HEK293 (cell line): ENCODE results near the gene MBNL2.
A peak's percentile ranks its signal among the peaks of the same experiment; 100 is the strongest.

Source experiments
- KLF8 ChIP-seq: fragments of 450-650 bp; formaldehyde crosslinking; IDR thresholded peaks from 2 replicates; pipeline ENCODE4 v1.5.1; 2016; ENCODE audit warnings: missing biosample characterization, missing genetic modification characterization
- MZF1 ChIP-seq: fragments of 450-650 bp; formaldehyde crosslinking; IDR thresholded peaks from 2 replicates; pipeline ENCODE4 v1.5.1; 2017; ENCODE audit warnings: missing biosample characterization, missing genetic modification characterization, borderline replicate concordance
- OVOL3 ChIP-seq: fragments of 450-650 bp; formaldehyde crosslinking; IDR thresholded peaks from 2 replicates; pipeline ENCODE4 v1.5.1; 2016; ENCODE audit warnings: missing biosample characterization, missing genetic modification characterization
- RBAK ChIP-seq: fragments of 450-650 bp; formaldehyde crosslinking; IDR thresholded peaks from 2 replicates; pipeline ENCODE4 v1.5.1; 2016; ENCODE audit warnings: missing biosample characterization, missing genetic modification characterization
- TRIM28 ChIP-seq: IDR thresholded peaks from 2 replicates; pipeline ENCODE4 v1.6.1; 2011; ENCODE audit warnings: low read length, control low read depth, borderline replicate concordance
- ZFP37 ChIP-seq: fragments of 450-650 bp; formaldehyde crosslinking; IDR thresholded peaks from 2 replicates; pipeline ENCODE4 v1.5.1; 2016; ENCODE audit warnings: missing biosample characterization, missing genetic modification characterization
- ZFP41 ChIP-seq: fragments of 450-650 bp; formaldehyde crosslinking; IDR thresholded peaks from 2 replicates; pipeline ENCODE4 v1.5.1; 2016; ENCODE audit warnings: missing biosample characterization, missing genetic modification characterization, borderline replicate concordance
- ZNF121 ChIP-seq: fragments of 450-650 bp; formaldehyde crosslinking; IDR thresholded peaks from 2 replicates; pipeline ENCODE4 v1.5.1; 2016; ENCODE audit warnings: missing biosample characterization, missing genetic modification characterization
- ZNF140 ChIP-seq: fragments of 450-650 bp; formaldehyde crosslinking; IDR thresholded peaks from 2 replicates; pipeline ENCODE4 v1.5.1; 2016; ENCODE audit warnings: missing biosample characterization, missing genetic modification characterization
- ZNF16 ChIP-seq: fragments of 450-650 bp; formaldehyde crosslinking; IDR thresholded peaks from 2 replicates; pipeline ENCODE4 v1.5.1; 2016; ENCODE audit warnings: low read depth, missing biosample characterization, missing genetic modification characterization
- ZNF169 ChIP-seq: fragments of 450-650 bp; formaldehyde crosslinking; IDR thresholded peaks from 2 replicates; pipeline ENCODE4 v1.5.1; 2016; ENCODE audit warnings: missing biosample characterization, missing genetic modification characterization
- ZNF223 ChIP-seq: fragments of 450-650 bp; formaldehyde crosslinking; IDR thresholded peaks from 2 replicates; pipeline ENCODE4 v1.5.1; 2016; ENCODE audit warnings: missing biosample characterization, missing genetic modification characterization
- ZNF324 ChIP-seq: fragments of 450-650 bp; formaldehyde crosslinking; IDR thresholded peaks from 2 replicates; pipeline ENCODE4 v1.5.1; 2016; ENCODE audit warnings: missing biosample characterization, missing genetic modification characterization
- ZNF366 ChIP-seq: fragments of 450-650 bp; formaldehyde crosslinking; conservative IDR thresholded peaks from 2 replicates; pipeline ENCODE4 v1.5.1; 2016; ENCODE audit warnings: missing biosample characterization, missing genetic modification characterization
- ZNF433 ChIP-seq: fragments of 450-650 bp; formaldehyde crosslinking; IDR thresholded peaks from 2 replicates; pipeline ENCODE4 v1.5.1; 2016; ENCODE audit warnings: missing biosample characterization, missing genetic modification characterization, low read depth
- ZNF529 ChIP-seq: fragments of 450-650 bp; formaldehyde crosslinking; IDR thresholded peaks from 2 replicates; pipeline ENCODE4 v1.5.1; 2017; ENCODE audit warnings: missing genetic modification characterization, missing biosample characterization; ENCODE audit not compliant: insufficient replicate concordance
- ZNF530 ChIP-seq: fragments of 450-650 bp; formaldehyde crosslinking; IDR thresholded peaks from 2 replicates; pipeline ENCODE4 v1.5.1; 2016; ENCODE audit warnings: low read depth, missing biosample characterization, missing genetic modification characterization
- ZNF544 ChIP-seq: fragments of 450-650 bp; formaldehyde crosslinking; IDR thresholded peaks from 2 replicates; pipeline ENCODE4 v1.5.0; 2017; ENCODE audit warnings: missing biosample characterization, missing genetic modification characterization
- ZNF600 ChIP-seq: fragments of 450-650 bp; formaldehyde crosslinking; IDR thresholded peaks from 2 replicates; pipeline ENCODE4 v1.5.1; 2016; ENCODE audit warnings: missing biosample characterization, missing genetic modification characterization
- ZNF610 ChIP-seq: fragments of 450-650 bp; formaldehyde crosslinking; IDR thresholded peaks from 2 replicates; pipeline ENCODE4 v1.5.1; 2016; ENCODE audit warnings: missing biosample characterization, missing genetic modification characterization, borderline replicate concordance
- ZNF664 ChIP-seq: fragments of 450-650 bp; formaldehyde crosslinking; IDR thresholded peaks from 2 replicates; pipeline ENCODE4 v1.5.1; 2016; ENCODE audit warnings: missing biosample characterization, missing genetic modification characterization
- ZNF677 ChIP-seq: fragments of 450-650 bp; IDR thresholded peaks from 2 replicates; pipeline ENCODE4 v1.5.0; 2018; ENCODE audit warnings: missing biosample characterization, mild to moderate bottlenecking, missing genetic modification characterization, moderate library complexity
- ZSCAN23 ChIP-seq: fragments of 450-650 bp; formaldehyde crosslinking; IDR thresholded peaks from 2 replicates; pipeline ENCODE4 v1.5.1; 2016; ENCODE audit warnings: missing biosample characterization, missing genetic modification characterization
- ZXDB ChIP-seq: fragments of 450-650 bp; formaldehyde crosslinking; IDR thresholded peaks from 2 replicates; pipeline ENCODE4 v1.5.1; 2016; ENCODE audit warnings: missing biosample characterization, missing genetic modification characterization
- TF ChIP-seq, protein P1 (sequence below): fragments of 450-650 bp; formaldehyde crosslinking; conservative IDR thresholded peaks from 2 replicates; pipeline ENCODE4 v1.5.1; 2016; ENCODE audit warnings: low read depth, missing biosample characterization, missing genetic modification characterization
- TF ChIP-seq, protein P2 (sequence below): fragments of 450-650 bp; formaldehyde crosslinking; IDR thresholded peaks from 2 replicates; pipeline ENCODE4 v1.5.1; 2017; ENCODE audit warnings: missing biosample characterization, missing genetic modification characterization
- TF ChIP-seq, protein P3 (sequence below): fragments of 450-650 bp; formaldehyde crosslinking; IDR thresholded peaks from 2 replicates; pipeline ENCODE4 v1.5.1; 2017; ENCODE audit warnings: missing biosample characterization, missing genetic modification characterization
- TF ChIP-seq, protein P4 (sequence below): fragments of 450-650 bp; formaldehyde crosslinking; IDR thresholded peaks from 2 replicates; pipeline ENCODE4 v1.5.1; 2016; ENCODE audit warnings: missing biosample characterization, missing genetic modification characterization
- TF ChIP-seq, protein P5 (sequence below): fragments of 450-650 bp; IDR thresholded peaks from 2 replicates; pipeline ENCODE4 v1.5.1; 2018; ENCODE audit warnings: missing biosample characterization, mild to moderate bottlenecking, missing genetic modification characterization
- TF ChIP-seq, protein P6 (sequence below): fragments of 450-650 bp; formaldehyde crosslinking; IDR thresholded peaks from 2 replicates; pipeline ENCODE4 v1.5.1; 2016; ENCODE audit warnings: missing biosample characterization, missing genetic modification characterization

Gene MBNL2

DNA sequence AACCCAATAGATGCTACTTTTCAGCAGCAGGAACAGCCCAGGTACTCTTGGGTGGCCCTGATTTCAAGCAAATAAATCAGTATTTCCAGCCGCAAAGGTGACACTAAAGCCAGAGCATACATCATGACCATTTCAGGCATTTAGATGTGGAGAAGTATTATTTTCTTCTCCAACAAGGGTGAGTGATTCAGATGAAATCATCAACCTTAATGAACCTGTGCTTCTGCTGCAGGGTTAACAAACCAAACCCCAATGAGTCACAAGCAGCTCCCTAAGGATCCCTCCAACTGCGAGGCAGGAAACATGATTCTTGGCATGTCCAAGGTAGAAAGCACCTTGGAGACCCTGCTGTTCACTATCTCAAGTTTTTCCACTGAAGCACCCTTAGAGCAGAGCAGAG is 32.7 kb downstream of the MBNL2 start (continued):
- TF ChIP-seq, protein P1, sequence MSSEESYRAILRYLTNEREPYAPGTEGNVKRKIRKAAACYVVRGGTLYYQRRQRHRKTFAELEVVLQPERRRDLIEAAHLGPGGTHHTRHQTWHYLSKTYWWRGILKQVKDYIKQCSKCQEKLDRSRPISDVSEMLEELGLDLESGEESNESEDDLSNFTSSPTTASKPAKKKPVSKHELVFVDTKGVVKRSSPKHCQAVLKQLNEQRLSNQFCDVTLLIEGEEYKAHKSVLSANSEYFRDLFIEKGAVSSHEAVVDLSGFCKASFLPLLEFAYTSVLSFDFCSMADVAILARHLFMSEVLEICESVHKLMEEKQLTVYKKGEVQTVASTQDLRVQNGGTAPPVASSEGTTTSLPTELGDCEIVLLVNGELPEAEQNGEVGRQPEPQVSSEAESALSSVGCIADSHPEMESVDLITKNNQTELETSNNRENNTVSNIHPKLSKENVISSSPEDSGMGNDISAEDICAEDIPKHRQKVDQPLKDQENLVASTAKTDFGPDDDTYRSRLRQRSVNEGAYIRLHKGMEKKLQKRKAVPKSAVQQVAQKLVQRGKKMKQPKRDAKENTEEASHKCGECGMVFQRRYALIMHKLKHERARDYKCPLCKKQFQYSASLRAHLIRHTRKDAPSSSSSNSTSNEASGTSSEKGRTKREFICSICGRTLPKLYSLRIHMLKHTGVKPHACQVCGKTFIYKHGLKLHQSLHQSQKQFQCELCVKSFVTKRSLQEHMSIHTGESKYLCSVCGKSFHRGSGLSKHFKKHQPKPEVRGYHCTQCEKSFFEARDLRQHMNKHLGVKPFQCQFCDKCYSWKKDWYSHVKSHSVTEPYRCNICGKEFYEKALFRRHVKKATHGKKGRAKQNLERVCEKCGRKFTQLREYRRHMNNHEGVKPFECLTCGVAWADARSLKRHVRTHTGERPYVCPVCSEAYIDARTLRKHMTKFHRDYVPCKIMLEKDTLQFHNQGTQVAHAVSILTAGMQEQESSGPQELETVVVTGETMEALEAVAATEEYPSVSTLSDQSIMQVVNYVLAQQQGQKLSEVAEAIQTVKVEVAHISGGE (tag by site-specific recombination) = no peak
- TF ChIP-seq ZNF121 (no peak), ZNF223 (tag by site-specific recombination) (no peak), ZFP37 (tag by site-specific recombination) (0 out of 2 replicates have a peak, but pooled peaks have one; percentile 29), ZSCAN23 (peak; percentile 69; the same call in 1 of the 2 replicates), ZNF544 (tag by site-specific recombination) (no peak), ZNF530 (tag by site-specific recombination) (no peak), ZNF169 (tag by site-specific recombination) (no peak), ZFP41 (tag by site-specific recombination) (no peak), OVOL3 (tag by site-specific recombination) (no peak), ZXDB (tag by site-specific recombination) (no peak), ZNF600 (tag by site-specific recombination) (peak; percentile 80), ZNF529 (no peak), ZNF677 (tag by site-specific recombination) (no peak), ZNF140 (tag by site-specific recombination) (no peak), MZF1 (tag by site-specific recombination) (0 out of 2 replicates have a peak, but pooled peaks have one; percentile 45), ZNF610 (no peak), ZNF324 (tag by site-specific recombination) (no peak), ZNF366 (tag by site-specific recombination) (peak; percentile 93), RBAK (tag by site-specific recombination) (no peak), ZNF16 (no peak), TRIM28 (no peak), ZNF664 (no peak), ZNF433 (tag by site-specific recombination) (no peak), KLF8 (tag by site-specific recombination) (peak; percentile 44; the same call in 1 of the 2 replicates)
- TF ChIP-seq, protein P2, sequence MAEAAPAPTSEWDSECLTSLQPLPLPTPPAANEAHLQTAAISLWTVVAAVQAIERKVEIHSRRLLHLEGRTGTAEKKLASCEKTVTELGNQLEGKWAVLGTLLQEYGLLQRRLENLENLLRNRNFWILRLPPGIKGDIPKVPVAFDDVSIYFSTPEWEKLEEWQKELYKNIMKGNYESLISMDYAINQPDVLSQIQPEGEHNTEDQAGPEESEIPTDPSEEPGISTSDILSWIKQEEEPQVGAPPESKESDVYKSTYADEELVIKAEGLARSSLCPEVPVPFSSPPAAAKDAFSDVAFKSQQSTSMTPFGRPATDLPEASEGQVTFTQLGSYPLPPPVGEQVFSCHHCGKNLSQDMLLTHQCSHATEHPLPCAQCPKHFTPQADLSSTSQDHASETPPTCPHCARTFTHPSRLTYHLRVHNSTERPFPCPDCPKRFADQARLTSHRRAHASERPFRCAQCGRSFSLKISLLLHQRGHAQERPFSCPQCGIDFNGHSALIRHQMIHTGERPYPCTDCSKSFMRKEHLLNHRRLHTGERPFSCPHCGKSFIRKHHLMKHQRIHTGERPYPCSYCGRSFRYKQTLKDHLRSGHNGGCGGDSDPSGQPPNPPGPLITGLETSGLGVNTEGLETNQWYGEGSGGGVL (tag by site-specific recombination) = no peak
- TF ChIP-seq, protein P3, sequence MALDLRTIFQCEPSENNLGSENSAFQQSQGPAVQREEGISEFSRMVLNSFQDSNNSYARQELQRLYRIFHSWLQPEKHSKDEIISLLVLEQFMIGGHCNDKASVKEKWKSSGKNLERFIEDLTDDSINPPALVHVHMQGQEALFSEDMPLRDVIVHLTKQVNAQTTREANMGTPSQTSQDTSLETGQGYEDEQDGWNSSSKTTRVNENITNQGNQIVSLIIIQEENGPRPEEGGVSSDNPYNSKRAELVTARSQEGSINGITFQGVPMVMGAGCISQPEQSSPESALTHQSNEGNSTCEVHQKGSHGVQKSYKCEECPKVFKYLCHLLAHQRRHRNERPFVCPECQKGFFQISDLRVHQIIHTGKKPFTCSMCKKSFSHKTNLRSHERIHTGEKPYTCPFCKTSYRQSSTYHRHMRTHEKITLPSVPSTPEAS = no peak
- TF ChIP-seq, protein P4, sequence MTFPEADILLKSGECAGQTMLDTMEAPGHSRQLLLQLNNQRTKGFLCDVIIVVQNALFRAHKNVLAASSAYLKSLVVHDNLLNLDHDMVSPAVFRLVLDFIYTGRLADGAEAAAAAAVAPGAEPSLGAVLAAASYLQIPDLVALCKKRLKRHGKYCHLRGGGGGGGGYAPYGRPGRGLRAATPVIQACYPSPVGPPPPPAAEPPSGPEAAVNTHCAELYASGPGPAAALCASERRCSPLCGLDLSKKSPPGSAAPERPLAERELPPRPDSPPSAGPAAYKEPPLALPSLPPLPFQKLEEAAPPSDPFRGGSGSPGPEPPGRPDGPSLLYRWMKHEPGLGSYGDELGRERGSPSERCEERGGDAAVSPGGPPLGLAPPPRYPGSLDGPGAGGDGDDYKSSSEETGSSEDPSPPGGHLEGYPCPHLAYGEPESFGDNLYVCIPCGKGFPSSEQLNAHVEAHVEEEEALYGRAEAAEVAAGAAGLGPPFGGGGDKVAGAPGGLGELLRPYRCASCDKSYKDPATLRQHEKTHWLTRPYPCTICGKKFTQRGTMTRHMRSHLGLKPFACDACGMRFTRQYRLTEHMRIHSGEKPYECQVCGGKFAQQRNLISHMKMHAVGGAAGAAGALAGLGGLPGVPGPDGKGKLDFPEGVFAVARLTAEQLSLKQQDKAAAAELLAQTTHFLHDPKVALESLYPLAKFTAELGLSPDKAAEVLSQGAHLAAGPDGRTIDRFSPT (tag by site-specific recombination) = peak; percentile 59
- TF ChIP-seq, protein P5, sequence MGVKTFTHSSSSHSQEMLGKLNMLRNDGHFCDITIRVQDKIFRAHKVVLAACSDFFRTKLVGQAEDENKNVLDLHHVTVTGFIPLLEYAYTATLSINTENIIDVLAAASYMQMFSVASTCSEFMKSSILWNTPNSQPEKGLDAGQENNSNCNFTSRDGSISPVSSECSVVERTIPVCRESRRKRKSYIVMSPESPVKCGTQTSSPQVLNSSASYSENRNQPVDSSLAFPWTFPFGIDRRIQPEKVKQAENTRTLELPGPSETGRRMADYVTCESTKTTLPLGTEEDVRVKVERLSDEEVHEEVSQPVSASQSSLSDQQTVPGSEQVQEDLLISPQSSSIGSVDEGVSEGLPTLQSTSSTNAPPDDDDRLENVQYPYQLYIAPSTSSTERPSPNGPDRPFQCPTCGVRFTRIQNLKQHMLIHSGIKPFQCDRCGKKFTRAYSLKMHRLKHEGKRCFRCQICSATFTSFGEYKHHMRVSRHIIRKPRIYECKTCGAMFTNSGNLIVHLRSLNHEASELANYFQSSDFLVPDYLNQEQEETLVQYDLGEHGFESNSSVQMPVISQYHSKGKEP (tag by site-specific recombination) = peak; percentile 48; the same call in 1 of the 2 replicates
- TF ChIP-seq, protein P6, sequence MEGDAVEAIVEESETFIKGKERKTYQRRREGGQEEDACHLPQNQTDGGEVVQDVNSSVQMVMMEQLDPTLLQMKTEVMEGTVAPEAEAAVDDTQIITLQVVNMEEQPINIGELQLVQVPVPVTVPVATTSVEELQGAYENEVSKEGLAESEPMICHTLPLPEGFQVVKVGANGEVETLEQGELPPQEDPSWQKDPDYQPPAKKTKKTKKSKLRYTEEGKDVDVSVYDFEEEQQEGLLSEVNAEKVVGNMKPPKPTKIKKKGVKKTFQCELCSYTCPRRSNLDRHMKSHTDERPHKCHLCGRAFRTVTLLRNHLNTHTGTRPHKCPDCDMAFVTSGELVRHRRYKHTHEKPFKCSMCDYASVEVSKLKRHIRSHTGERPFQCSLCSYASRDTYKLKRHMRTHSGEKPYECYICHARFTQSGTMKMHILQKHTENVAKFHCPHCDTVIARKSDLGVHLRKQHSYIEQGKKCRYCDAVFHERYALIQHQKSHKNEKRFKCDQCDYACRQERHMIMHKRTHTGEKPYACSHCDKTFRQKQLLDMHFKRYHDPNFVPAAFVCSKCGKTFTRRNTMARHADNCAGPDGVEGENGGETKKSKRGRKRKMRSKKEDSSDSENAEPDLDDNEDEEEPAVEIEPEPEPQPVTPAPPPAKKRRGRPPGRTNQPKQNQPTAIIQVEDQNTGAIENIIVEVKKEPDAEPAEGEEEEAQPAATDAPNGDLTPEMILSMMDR (tag by site-specific recombination) = no peak
